CD14-positive monocyte (primary cell): Measurements from ENCODE around the gene ATPAF2. TPM values are rescaled to one million over a fixed set of nuclear protein-coding genes. Genes with fewer than 3 reads are reported as not detected.

Source experiments
- DNase-seq, 3 donors: peaks; one replicate each; pipeline ENCODE4 v3.0.0-alpha.2; 2011 to 2022
- H2AFZ ChIP-seq: 2 replicates; pipeline ENCODE4 v1.6.0; 2012; ENCODE audit warnings: mild to moderate bottlenecking, low read depth, low read length, inconsistent platforms; ENCODE audit not compliant: insufficient read depth, poor library complexity, severe bottlenecking
- H3K27ac ChIP-seq, 2 donors: 1 replicate in 1 of 2; 2 replicates in 1 of 2; pipeline ENCODE4 v1.5.1; 2012 to 2013; ENCODE audit warnings: low read length in 2 of 2, control low read depth in 1 of 2, inconsistent platforms in 1 of 2, low read depth in 1 of 2, mild to moderate bottlenecking in 1 of 2
- H3K27me3 ChIP-seq, 2 donors: one replicate each; pipeline versions ENCODE4 v1.6.0 to v1.6.1; 2011 to 2013; ENCODE audit warnings: low read length in 2 of 2; ENCODE audit not compliant: control insufficient read depth in 2 of 2, insufficient read depth in 2 of 2
- H3K36me3 ChIP-seq, 2 donors: replicated peaks in 1 of 2; 1 replicate in 1 of 2; 2 replicates in 1 of 2; pipeline versions ENCODE4 v1.5.1 to v1.6.1; 2012 to 2013; ENCODE audit warnings: low read length in 2 of 2, control low read depth in 1 of 2, inconsistent platforms in 1 of 2, mild to moderate bottlenecking in 1 of 2; ENCODE audit not compliant: insufficient read depth in 2 of 2, control insufficient read depth in 1 of 2
- H3K4me1 ChIP-seq, 2 donors: 1 replicate in 1 of 2; 2 replicates in 1 of 2; pipeline versions ENCODE4 v1.5.1 to v1.6.1; 2012 to 2013; ENCODE audit warnings: low read length in 2 of 2, control low read depth in 1 of 2, inconsistent platforms in 1 of 2, mild to moderate bottlenecking in 1 of 2, moderate library complexity in 1 of 2; ENCODE audit not compliant: insufficient read depth in 2 of 2, control insufficient read depth in 1 of 2
- H3K4me2 ChIP-seq: replicated peaks from 2 replicates; pipeline ENCODE3; 2012; ENCODE audit warnings: low read length, moderate library complexity, mild to moderate bottlenecking; ENCODE audit not compliant: poor library complexity, severe bottlenecking; ENCODE audit errors: extremely low read depth
- H3K4me3 ChIP-seq, 3 experiments: fragments of 200-600 bp in 1 of 3; sonication (generic) in 1 of 3; replicated peaks in 1 of 3; 1 replicate in 2 of 3; 2 replicates in 1 of 3; pipeline ENCODE4 v1.5.1; 2011 to 2013; ENCODE audit warnings: low read length in 3 of 3, mild to moderate bottlenecking in 3 of 3, control low read depth in 2 of 3, low read depth in 2 of 3, inconsistent platforms in 1 of 3, moderate library complexity in 1 of 3
- H3K79me2 ChIP-seq: 2 replicates; pipeline ENCODE4 v1.6.0; 2012; ENCODE audit warnings: mild to moderate bottlenecking, control low read depth, inconsistent platforms, low read length, moderate library complexity; ENCODE audit not compliant: insufficient read depth
- H3K9ac ChIP-seq: 2 replicates; pipeline ENCODE4 v1.6.0; 2017; ENCODE audit warnings: low read length, mild to moderate bottlenecking; ENCODE audit not compliant: insufficient read depth, poor library complexity, severe bottlenecking
- H3K9me3 ChIP-seq, 2 donors: replicated peaks in 1 of 2; 1 replicate in 1 of 2; 2 replicates in 1 of 2; pipeline versions ENCODE4 v1.5.1 to v1.6.1; 2012 to 2013; ENCODE audit warnings: low read length in 2 of 2, control low read depth in 1 of 2; ENCODE audit not compliant: control insufficient read depth in 1 of 2, insufficient read depth in 1 of 2
- H4K20me1 ChIP-seq: 2 replicates; pipeline ENCODE4 v1.6.0; 2012; ENCODE audit warnings: mild to moderate bottlenecking, low read length, control low read depth, moderate library complexity; ENCODE audit not compliant: insufficient read depth
- H3K27ac Mint-ChIP-seq, 7 donors: one replicate each; pipeline ENCODE4 v1.8.0; 2020; ENCODE audit warnings: mild to moderate bottlenecking in 7 of 7, mixed read lengths in 7 of 7, moderate library complexity in 6 of 7, inconsistent platforms in 2 of 7
- H3K27me3 Mint-ChIP-seq, 3 donors: one replicate each; pipeline ENCODE4 v1.8.0; 2021 to 2022; ENCODE audit warnings: low read depth in 3 of 3, mild to moderate bottlenecking in 3 of 3, mixed read lengths in 3 of 3, moderate library complexity in 3 of 3, inconsistent platforms in 1 of 3
- H3K36me3 Mint-ChIP-seq, 2 donors: one replicate each; pipeline ENCODE4 v1.8.0; 2020; ENCODE audit warnings: mixed read lengths in 2 of 2, inconsistent platforms in 1 of 2, mild to moderate bottlenecking in 1 of 2
- H3K4me1 Mint-ChIP-seq: one replicate; pipeline ENCODE4 v1.8.0; 2020; ENCODE audit warnings: mild to moderate bottlenecking, mixed read lengths
- H3K4me3 Mint-ChIP-seq, 2 donors: one replicate each; pipeline ENCODE4 v1.8.0; 2020; ENCODE audit warnings: mild to moderate bottlenecking in 2 of 2, mixed read lengths in 2 of 2, moderate library complexity in 1 of 2
- H3K9me3 Mint-ChIP-seq, 7 donors: one replicate each; pipeline ENCODE4 v1.8.0; 2020 to 2022; ENCODE audit warnings: mixed read lengths in 7 of 7, mild to moderate bottlenecking in 6 of 7, moderate library complexity in 6 of 7, inconsistent platforms in 2 of 7
- CTCF ChIP-seq: fragments of 200-600 bp; IDR thresholded peaks from one replicate; pipeline ENCODE4 v1.8.0; 2022; ENCODE audit warnings: antibody characterized with exemption, mild to moderate bottlenecking
- WGBS: methylation state at CpG from one replicate; pipeline ENCODE4 v1.1.5; 2013; ENCODE audit warnings: missing lambda C conversion rate; ENCODE audit not compliant: insufficient coverage; 5-methylcytosine and 5-hydroxymethylcytosine counted together
- intact Hi-C, 2 donors: fragments of 100-400 bp; cut with micrococcal nuclease; formaldehyde crosslinking; loops; one replicate each; pipeline versions ENCODE4 v1.15.0 to v1.15.1; 2023
- polyA plus RNA-seq, 3 donors: library from polyadenylated mRNA; depleted of rRNA in 1 of 3; unstranded in 2 of 3; stranded (reverse) in 1 of 3; fragments of 300-500 nt in 2 of 3; fragments of >200 nt in 1 of 3; fragmentation: Illumina TruSeq in 2 of 3; gene quantifications; 1 replicate in 2 of 3; 2 replicates in 1 of 3; pipeline ENCODE4 v1.2.3, GENCODE V29; 2012 to 2021

The ATPAF2 gene
- polyA plus RNA-seq, 3 donors, result 41.3 to 50.8 (median 44.9) TPM

- no peak overlapping the region for H2AFZ ChIP-seq
- no peak for DNase-seq
- H3K27ac Mint-ChIP-seq, result no peak overlapping the region
- no peaks in the 10 kb centered on the region for H3K9me3 Mint-ChIP-seq
- H3K4me3 ChIP-seq, result no peak overlapping the region
- no peaks in the 10 kb centered on the region for H3K4me1 Mint-ChIP-seq
- no peaks in the 10 kb centered on the region for H3K27me3 ChIP-seq
- H3K4me2 ChIP-seq, result no peak overlapping the region
- no peaks in the 10 kb centered on the region for H3K9me3 ChIP-seq
- H3K36me3 Mint-ChIP-seq, result peaks cover 82 to 99% of the 10 kb centered on the region in 2 donors
- H3K36me3 ChIP-seq, result peaks cover 69 to 100% of the 10 kb centered on the region in 2 donors
- no peak for TF ChIP-seq CTCF
- H3K79me2 ChIP-seq, result no peaks in the 10 kb centered on the region
- intact Hi-C loops, result no loop called here
- no peaks in the 10 kb centered on the region for H4K20me1 ChIP-seq
- no peak overlapping the region for H3K4me3 Mint-ChIP-seq
- no peak overlapping the region for H3K27ac ChIP-seq
- peaks cover 0 to 2% (median 0%) of the 10 kb centered on the region in 3 donors for H3K27me3 Mint-ChIP-seq
- WGBS, result 97% methylated on average over 5 of the region's 5 CpGs
- no peak overlapping the region for H3K9ac ChIP-seq
- no peaks in the 10 kb centered on the region for H3K4me1 ChIP-seq
These were observed 27.7 kb downstream of the ATPAF2 start for GRCh38 chr17:18011286-18011685.

- Mint-ChIP-seq H3K27ac (peak overlapping the region in 1 of 7 donors; percentile 61), H3K9me3 (no peaks in the 10 kb centered on the region), H3K4me1 (no peaks in the 10 kb centered on the region), H3K36me3 (peaks cover 76 to 92% of the 10 kb centered on the region in 2 donors), H3K27me3 (peaks cover 0 to 2% (median 0%) of the 10 kb centered on the region in 3 donors), H3K4me3 (no peak overlapping the region)
- TF ChIP-seq CTCF, result no peak
- Histone ChIP-seq H2AFZ (no peak overlapping the region), H3K4me1 (no peaks in the 10 kb centered on the region), H3K79me2 (no peaks in the 10 kb centered on the region), H4K20me1 (no peaks in the 10 kb centered on the region), H3K27me3 (no peaks in the 10 kb centered on the region), H3K9me3 (no peaks in the 10 kb centered on the region), H3K36me3 (peaks cover 58 to 94% of the 10 kb centered on the region in 2 donors), H3K4me3 (no peak overlapping the region), H3K27ac (no peak overlapping the region), H3K9ac (no peak overlapping the region), H3K4me2 (no peak overlapping the region)
- intact Hi-C loops, result no loop called here
- no peak for DNase-seq
- 96% methylated on average over 4 of the region's 8 CpGs for WGBS
These were observed 29.2 kb downstream of the ATPAF2 start for GRCh38 chr17:18009609-18010420.
